Measurements from ENCODE around the gene TRIO.

GRCh38 chr5:14105718-14106410, 37.3 kb upstream of the TRIO start:
- TF ChIP-seq, protein P1, sequence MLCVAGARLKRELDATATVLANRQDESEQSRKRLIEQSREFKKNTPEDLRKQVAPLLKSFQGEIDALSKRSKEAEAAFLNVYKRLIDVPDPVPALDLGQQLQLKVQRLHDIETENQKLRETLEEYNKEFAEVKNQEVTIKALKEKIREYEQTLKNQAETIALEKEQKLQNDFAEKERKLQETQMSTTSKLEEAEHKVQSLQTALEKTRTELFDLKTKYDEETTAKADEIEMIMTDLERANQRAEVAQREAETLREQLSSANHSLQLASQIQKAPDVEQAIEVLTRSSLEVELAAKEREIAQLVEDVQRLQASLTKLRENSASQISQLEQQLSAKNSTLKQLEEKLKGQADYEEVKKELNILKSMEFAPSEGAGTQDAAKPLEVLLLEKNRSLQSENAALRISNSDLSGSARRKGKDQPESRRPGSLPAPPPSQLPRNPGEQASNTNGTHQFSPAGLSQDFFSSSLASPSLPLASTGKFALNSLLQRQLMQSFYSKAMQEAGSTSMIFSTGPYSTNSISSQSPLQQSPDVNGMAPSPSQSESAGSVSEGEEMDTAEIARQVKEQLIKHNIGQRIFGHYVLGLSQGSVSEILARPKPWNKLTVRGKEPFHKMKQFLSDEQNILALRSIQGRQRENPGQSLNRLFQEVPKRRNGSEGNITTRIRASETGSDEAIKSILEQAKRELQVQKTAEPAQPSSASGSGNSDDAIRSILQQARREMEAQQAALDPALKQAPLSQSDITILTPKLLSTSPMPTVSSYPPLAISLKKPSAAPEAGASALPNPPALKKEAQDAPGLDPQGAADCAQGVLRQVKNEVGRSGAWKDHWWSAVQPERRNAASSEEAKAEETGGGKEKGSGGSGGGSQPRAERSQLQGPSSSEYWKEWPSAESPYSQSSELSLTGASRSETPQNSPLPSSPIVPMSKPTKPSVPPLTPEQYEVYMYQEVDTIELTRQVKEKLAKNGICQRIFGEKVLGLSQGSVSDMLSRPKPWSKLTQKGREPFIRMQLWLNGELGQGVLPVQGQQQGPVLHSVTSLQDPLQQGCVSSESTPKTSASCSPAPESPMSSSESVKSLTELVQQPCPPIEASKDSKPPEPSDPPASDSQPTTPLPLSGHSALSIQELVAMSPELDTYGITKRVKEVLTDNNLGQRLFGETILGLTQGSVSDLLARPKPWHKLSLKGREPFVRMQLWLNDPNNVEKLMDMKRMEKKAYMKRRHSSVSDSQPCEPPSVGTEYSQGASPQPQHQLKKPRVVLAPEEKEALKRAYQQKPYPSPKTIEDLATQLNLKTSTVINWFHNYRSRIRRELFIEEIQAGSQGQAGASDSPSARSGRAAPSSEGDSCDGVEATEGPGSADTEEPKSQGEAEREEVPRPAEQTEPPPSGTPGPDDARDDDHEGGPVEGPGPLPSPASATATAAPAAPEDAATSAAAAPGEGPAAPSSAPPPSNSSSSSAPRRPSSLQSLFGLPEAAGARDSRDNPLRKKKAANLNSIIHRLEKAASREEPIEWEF (IDR thresholded peaks at IDR 0.05; ENCODE audit: insufficient replicate concordance, low read depth, low read length): no peak
- TF ChIP-seq BHLHE40 (IDR thresholded peaks at IDR 0.05; ENCODE audit: borderline replicate concordance in 1 of 2, low read depth in 2 of 2, low read length in 1 of 2): no peak
- no peak for TF ChIP-seq SIN3A (IDR thresholded peaks at IDR 0.05; ENCODE audit: low read depth, low read length)
- TF ChIP-seq CTCF (IDR thresholded peaks at IDR 0.05 in 2 of 3, conservative IDR thresholded peaks at IDR 0.05 in 1 of 3; ENCODE audit: control insufficient read depth in 2 of 3, extremely low read depth in 1 of 3, insufficient read depth in 1 of 3, low read depth in 3 of 3, low read length in 3 of 3): no peak
- TF ChIP-seq EGR1 (IDR thresholded peaks at IDR 0.05; ENCODE audit: borderline replicate concordance in 1 of 2, low read depth in 2 of 2, low read length in 2 of 2): no peak
- no peak for TF ChIP-seq POLR2A (IDR thresholded peaks at IDR 0.05; ENCODE audit: low read depth, low read length)
